Epithelial cell of esophagus (primary cell): Measurements from ENCODE around the gene TXNDC17.
"Not testable (repeated sequence)": the region's sequence is repeated elsewhere in the genome, so short reads cannot be mapped to it uniquely, and the experiment has no call there.

Experiments
- DNase-seq: peaks from one replicate; pipeline ENCODE4 v3.0.0; 2010; ENCODE audit warnings: low read depth
- H3K4me3 ChIP-seq: 2 replicates; pipeline ENCODE4 v1.5.1; 2011; ENCODE audit warnings: mild to moderate bottlenecking, low read length, control low read depth
- CTCF ChIP-seq: IDR thresholded peaks from 2 replicates; pipeline ENCODE4 v1.5.1; 2011; ENCODE audit warnings: low read depth, mild to moderate bottlenecking, low read length, control low read depth, inconsistent platforms; ENCODE audit not compliant: insufficient read depth; ENCODE audit errors: missing control alignments

The TXNDC17 gene

GRCh38 chr17:6654841-6655731 lies 14.2 kb downstream of the TXNDC17 start:
- H3K4me3 ChIP-seq = peak overlapping the region; percentile 44
- peak; percentile 26 for TF ChIP-seq CTCF
- peak; percentile 92 for DNase-seq

- H3K4me3 ChIP-seq = peak overlapping the region; percentile 44
- DNase-seq = not testable (repeated sequence)
These were observed 15.0 kb downstream of the TXNDC17 start for GRCh38 chr17:6655732-6656361.

- DNase-seq = peak; percentile 45
- H3K4me3 ChIP-seq = peak overlapping the region; percentile 40
These were observed 16.2 kb downstream of the TXNDC17 start for GRCh38 chr17:6656797-6657632.

- TF ChIP-seq CTCF = no peak
- H3K4me3 ChIP-seq = peak overlapping the region; percentile 40
- DNase-seq = no peak
These were observed 16.9 kb downstream of the TXNDC17 start for GRCh38 chr17:6657633-6658287.

GRCh38 chr17:6658411-6658810 lies 17.6 kb downstream of the TXNDC17 start:
- not testable (repeated sequence) for H3K4me3 ChIP-seq, DNase-seq

- DNase-seq = no peak
- no peak overlapping the region for H3K4me3 ChIP-seq
- no peak for TF ChIP-seq CTCF
These were observed 19.2 kb downstream of the TXNDC17 start for GRCh38 chr17:6660101-6660500.

- no peak overlapping the region for H3K4me3 ChIP-seq
- TF ChIP-seq CTCF = no peak
- DNase-seq = no peak
These were observed 20.1 kb downstream of the TXNDC17 start for GRCh38 chr17:6660805-6661463.
